GM21390 (cell line): ENCODE data around the gene CFAP91.
A peak's percentile ranks its signal among the peaks of the same experiment; 100 is the strongest.

ENCODE experiments used
- ATAC-seq: cut with Tn5 transposase; IDR thresholded peaks from one replicate; pipeline ENCODE4 v1.9.1; 2021; ENCODE audit not compliant: unreplicated experiment

The CFAP91 gene

DNA sequence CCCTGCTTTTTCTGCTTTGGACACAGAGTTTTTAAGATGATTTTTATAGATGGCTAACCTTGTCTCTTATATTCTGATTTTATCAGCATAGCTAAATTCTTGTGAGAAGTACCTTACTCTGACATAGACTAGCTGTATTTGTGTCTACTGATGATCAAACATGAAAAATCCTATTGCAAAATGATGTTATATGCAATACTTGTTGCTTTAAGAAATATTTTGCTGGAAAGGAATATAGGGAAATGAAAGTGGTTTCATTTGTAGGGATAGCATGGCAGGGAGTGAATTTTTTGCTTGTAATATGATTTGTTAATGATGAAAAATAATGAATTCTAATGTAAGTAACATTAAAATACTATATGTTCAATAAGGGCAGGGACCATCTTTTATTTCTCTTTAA is 35.9 kb downstream of the CFAP91 start:
- ATAC-seq: no peak

DNA sequence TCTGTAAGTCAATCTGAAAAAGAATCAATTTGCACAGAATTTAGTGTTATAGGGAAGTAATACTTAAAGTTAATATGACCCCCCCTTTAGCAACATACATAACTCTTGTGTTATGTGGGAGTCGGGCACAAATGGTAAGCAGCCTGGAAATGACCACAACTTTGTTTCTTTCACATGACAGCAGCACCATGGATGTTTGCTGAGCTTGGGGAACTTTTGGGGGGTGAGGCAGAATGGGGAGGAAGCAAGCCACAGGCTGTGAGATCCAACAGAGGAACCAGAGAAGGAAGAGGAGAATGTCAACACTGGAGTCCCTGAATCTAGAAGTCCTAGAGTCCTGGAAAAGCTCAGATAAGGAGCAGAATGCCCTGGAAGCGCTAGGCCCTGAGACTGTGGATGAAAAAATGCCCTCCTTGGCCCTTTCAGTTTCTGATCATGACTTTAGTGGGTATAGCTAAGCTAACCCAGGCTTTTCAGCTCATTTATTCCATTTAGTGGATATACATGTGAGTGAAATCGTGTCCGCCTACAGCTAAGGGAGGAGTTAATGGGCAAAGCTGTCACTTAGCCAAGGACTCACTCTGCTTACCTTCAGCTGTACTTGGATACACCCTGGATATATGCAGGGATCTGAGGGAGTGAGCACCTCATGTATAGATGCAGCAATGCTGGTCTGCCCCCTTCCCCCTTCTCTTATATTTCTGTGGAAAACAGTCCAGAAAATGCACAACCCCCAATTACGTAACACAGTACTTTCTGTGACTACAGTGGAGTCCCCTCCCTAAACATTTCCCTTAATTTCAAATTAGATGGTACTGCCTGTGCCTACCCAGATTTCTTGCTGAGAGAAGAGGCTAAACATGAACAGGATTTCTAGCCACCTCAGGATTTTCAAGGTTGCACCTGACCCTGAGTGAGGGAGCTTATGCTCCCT is 39.1 kb downstream of the CFAP91 start:
- no peak for ATAC-seq

DNA sequence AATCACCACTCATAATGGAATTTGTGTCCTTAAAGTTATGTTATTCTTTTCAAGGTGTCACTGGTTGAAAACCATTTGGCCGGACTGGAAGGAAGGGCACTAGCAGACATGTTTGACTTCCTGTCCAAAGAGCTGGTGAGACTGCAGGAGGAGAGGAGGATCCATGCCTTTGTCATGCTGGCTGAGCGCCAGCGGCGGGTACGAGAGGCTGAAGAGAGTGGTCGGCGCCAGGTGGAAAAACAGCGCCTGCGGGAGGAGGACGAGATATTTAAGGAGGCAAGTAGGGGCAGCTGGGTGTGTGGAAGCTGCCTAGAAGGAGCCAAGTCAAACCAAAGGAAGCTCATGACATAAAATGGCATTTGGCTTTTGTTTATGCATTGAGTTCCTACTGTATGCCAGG is 41.1 kb downstream of the CFAP91 start:
- no peak for ATAC-seq

DNA sequence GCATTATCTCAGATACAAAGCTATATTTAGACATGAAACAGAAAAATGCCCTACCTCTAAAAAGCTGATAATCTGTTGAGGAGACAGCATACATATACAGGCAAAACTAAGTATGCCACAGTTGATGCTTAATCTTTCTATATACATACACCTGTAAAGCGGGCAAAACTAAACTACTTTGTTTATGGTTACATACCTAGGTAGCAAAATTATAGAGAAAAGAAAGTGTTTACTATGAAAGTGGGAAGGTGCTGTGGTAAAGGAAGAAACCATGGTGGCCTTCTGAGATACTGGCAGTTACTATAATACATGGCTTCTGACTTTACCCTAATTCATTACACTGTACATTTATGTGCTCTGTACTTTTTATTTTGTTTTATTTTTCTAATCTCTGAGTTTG is 43.1 kb downstream of the CFAP91 start:
- ATAC-seq: peak; percentile 65

DNA sequence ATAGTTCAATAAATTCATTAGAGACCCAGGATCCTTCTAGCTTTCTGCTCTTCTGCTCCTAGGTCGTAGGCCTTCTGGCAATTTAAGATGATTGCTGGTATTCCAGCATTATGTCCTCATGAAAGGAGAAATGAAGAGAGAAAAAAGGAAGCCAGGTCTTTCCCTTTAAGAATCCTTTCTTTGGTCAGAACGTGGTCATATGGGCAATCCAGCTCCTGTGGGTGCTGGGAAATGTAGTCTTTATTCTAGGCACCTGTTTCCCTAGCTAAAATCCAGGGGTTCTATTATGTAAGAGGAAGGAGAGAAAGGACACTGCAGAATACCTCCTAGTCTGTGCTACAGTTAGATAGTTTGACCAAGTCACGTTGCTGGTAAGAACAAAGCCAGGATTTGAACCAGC is 43.6 kb downstream of the CFAP91 start:
- no peak for ATAC-seq

- ATAC-seq: no peak
Observed at GRCh38 chr3:119747357-119747756, 44.5 kb downstream of the CFAP91 start.

DNA sequence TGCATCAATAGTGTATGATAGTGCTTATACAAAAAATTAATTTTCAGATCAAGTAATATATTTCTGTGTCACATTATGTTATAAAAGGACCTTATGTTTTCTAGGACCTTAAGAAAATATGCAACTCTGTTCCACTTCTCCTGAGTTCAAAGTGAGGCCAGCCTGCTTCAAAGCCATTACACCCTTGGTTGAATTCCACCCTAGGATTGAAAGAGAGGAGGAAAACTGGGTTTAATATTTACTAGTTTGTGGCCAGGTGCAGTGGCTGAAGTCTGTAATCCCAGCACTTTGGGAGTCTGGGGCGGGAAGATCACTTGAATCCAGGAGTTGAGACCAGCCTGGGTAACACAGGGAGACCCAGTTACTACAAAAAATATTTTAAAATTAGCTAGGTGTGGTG is 46.2 kb downstream of the CFAP91 start:
- ATAC-seq: no peak

- no peak for ATAC-seq
Observed at GRCh38 chr3:119751423-119751822, 48.6 kb downstream of the CFAP91 start.
